ENCODE measurements around the gene LRSAM1.

LRSAM1 gene

DNA sequence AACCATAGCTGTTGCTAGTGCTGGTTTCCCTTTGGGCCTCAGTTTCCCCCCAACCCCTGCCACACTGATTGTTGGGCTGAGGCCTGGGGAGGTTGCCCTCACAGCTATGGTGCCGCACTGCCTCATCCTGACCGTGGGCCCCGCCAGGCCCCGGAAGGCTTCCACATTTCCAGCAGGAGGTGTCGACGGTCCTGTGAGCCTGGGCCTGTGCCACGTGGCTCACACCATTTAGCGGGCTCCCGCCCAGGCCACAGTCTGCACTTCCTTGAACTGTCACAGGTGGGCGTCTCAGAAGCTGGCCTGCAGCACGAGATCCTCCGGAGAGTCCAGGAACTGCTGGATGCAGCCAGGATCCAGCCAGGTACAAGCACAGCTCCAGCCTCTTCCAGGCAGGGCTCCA lies 45.7 kb downstream of the LRSAM1 start:
- no peak for DNase-seq (ENCODE audit: low read depth, low spot score)

- DNase-seq (ENCODE audit: low read depth, low spot score): no peak
Observed at GRCh38 chr9:127497656-127498290, 46.5 kb downstream of the LRSAM1 start.

- no peak for DNase-seq (ENCODE audit: low read depth, low spot score)
Observed at GRCh38 chr9:127498298-127498697, 47.0 kb downstream of the LRSAM1 start.

DNA sequence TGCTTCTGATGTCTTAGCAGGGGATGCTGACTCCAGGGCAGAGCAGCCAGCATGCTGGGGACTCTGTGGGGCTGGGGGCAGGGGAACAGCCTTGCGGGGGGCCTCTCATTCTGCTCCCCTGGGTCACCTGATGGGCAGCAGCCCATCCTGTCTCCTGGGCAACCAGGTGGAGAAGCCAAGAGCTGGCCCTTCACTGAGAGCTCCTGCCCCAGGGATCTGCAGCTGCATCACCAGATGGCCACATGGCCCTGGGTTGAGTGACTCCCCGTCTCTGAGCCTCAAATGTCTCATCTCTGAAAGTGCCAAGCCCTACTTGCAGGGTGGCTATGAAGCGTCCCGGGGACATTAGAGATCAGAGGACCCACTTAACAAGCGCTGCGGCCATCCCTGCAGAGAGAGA lies 49.1 kb downstream of the LRSAM1 start:
- DNase-seq (ENCODE audit: low read depth, low spot score): no peak

- DNase-seq (ENCODE audit: low read depth, low spot score): no peak
Observed at GRCh38 chr9:127500862-127501261, 49.6 kb downstream of the LRSAM1 start.

DNA sequence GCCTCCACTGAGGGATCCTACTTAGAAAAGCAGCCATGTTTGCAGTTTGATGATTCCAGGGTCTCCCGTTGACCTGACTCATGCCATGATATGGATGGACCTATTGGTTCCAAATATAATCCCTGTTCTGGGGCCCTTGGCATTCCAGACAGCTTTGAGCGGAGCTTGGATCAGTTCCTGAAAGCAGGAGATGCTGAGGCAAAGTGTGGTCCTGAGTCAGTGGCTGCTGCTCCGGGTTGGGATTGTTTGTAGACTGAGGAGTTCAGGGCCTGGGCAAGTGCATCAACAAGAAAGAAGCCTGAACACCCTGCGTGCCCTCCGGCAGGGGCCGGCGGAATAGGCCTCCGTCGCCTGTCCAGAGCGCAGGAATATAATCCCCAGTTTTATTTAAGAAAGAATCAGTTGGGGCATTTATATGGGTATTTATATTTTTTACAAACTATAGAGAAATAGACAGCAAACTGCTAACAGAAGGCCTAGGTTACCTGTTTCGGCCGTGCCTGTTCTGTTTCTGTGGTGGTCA lies 50.6 kb downstream of the LRSAM1 start:
- no peak for DNase-seq (ENCODE audit: low read depth, low spot score)

- DNase-seq (ENCODE audit: low read depth, low spot score): no peak
Observed at GRCh38 chr9:127502706-127503378, 51.5 kb downstream of the LRSAM1 start.

DNA sequence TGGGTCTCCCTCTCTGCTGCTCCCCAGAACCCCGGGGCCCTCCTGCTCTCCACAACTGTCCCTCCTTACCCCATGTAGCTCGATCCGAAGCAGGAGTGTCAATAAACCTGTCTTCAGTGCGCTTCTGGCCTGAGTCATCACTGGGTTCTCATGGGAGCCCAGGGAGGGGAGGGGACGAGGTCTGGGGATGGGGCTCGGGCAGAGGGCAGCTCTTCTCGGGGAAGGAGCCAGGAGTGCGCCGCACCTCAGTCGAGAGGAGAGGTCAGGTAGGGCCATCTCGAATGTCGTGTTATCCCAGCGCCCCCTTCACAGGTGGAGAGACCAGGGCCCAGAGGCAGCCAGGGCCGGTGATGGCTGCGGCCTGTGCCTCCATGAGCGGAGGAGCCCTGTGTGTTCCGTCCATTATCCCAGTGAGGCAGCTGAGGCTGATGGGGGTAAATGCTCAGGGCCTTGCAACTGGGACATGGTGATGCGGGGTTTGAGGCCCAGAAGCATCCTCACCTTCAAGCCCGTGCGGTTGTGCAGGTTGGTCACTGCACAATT lies 52.1 kb downstream of the LRSAM1 start:
- no peak for DNase-seq (ENCODE audit: low read depth, low spot score)

DNA sequence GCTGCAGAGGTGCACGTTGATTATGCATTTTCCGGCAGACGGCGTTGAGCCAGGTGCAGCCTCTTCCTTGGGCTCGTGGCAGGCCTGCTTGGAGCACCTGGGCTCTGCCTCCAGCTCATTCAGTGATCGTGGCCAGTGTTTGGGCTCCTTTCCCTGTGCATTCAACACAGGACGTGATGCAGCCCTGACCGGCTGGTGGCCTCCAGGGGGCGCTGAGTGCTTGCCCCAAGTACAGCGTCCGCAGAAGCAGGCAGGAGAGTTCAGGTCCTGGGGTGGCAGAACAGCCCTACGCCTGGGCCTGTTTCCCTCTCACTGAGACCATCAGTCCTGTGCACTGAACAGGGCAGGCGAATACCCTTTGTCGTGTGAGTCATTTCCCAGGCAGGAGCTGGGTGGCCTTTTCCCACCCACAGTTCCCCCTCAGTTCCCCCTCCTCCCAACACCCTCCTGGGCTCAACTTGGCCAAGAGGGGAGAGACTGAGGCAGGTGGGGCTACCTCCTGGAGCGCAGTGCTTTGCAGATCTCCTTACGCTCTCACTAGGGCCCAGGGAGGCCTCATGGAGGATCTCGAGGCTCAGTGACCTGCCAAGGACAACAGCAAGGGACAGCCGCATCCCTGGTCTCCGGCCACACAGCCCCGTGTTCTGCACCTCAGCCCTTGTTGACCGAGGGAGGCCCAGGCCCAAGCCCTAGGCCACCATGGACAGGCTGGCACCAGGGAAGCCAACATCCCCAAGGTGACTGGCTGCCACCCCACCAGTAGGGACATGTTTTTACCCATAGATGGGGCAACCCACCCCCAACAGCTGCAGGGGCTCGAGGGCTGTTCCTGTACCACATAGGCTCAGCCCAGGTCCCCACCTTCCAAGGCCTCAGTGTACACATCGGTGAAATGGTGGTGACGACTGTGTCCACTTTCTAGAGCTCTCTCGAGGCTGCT lies 52.9 kb downstream of the LRSAM1 start:
- DNase-seq (ENCODE audit: low read depth, low spot score): no peak

- DNase-seq (ENCODE audit: low read depth, low spot score): no peak
Observed at GRCh38 chr9:127504887-127505251, 53.6 kb downstream of the LRSAM1 start.

- DNase-seq (ENCODE audit: low read depth, low spot score): no peak
Observed at GRCh38 chr9:127505396-127506116, 54.2 kb downstream of the LRSAM1 start.

GRCh38 chr9:127506117-127506813 lies 55.0 kb downstream of the LRSAM1 start:
- no peak for DNase-seq (ENCODE audit: low read depth, low spot score)

DNA sequence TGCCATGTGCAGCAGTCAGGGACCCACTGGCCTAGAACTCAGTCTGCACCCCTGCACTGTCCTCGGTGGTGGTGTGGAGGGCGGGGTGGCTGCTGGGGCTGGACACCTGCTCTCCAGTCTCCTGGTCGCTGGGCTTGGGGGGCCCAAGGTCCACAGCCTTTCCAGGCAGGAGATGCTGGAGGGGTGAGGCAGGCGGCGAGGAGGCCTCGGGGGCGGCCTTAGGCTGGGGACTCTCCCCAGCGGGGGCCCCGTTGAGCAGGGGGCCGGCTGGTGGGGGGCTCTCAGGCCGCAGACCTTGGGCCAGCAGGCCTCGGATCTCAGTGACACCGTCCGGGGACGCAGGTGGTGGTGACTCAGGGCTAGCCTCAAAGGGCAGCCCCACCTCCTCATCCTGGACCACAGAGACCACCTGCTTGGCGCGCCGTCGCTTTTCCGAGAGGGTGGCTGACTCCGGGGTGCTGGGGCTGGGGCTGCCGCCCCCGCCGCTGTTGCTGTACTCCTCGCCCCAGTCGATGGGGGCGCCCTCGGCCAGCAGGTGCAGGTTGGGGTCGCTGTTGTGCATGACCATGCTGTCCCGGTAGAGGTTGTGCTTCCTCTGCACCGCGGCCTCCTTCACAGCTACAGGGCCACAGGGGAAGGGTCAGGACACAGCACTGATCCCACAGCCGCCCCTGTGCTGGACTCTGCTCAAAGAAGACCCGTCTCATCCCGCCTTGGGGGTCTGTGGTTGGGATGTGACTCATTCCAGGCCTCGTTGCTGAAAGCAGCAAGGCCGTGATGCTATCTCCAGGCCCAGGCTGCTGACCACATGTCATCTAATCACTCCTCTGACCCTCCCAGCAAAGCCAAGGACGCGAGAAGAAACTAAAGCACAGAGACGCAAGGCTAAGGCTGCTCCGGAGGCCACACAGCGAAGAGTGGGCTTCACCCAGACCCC lies 55.8 kb downstream of the LRSAM1 start:
- no peak for DNase-seq (ENCODE audit: low read depth, low spot score)

GRCh38 chr9:127507751-127508648 lies 56.7 kb downstream of the LRSAM1 start:
- DNase-seq (ENCODE audit: low read depth, low spot score): no peak

GRCh38 chr9:127508901-127509260 lies 57.6 kb downstream of the LRSAM1 start:
- no peak for DNase-seq (ENCODE audit: low read depth, low spot score)

GRCh38 chr9:127509261-127509954 lies 58.1 kb downstream of the LRSAM1 start:
- no peak for DNase-seq (ENCODE audit: low read depth, low spot score)

- DNase-seq (ENCODE audit: low read depth, low spot score): no peak
Observed at GRCh38 chr9:127509955-127510299, 58.6 kb downstream of the LRSAM1 start.

DNA sequence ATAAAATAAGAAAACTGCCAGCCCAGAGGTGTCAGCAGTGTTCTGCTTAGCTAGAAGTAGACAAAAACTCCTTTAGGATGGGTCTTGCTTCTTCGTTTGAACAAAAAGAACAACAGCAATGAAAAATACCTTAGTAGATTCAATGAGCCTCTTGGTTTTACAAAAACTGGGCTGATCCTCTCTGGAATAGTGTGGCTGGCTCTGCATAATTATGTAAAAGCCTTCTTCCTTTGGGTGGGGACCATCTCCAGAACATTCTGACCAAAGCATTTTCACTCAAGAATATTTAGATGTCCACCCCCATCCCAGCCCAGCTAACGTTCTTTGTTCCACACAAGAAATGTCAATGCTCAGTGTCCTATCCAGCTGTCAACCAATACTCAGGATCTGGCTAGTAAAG lies 63.2 kb downstream of the LRSAM1 start:
- DNase-seq (ENCODE audit: low read depth, low spot score): no peak

Measured in brain pericyte (primary cell).